K562 (cell line): ENCODE data around the gene PITPNC1. TPM values are rescaled to one million over a fixed set of nuclear protein-coding genes. Genes with fewer than 3 reads are reported as not detected.

Source experiments
- ATAC-seq: fragments of 200-7000 bp; cut with Tn5 transposase; 3 replicates; pipeline ENCODE4 v1.9.1; 2020; ENCODE audit warnings: moderate library complexity
- BruUV-seq: library from RNA; stranded (reverse); fragments of 400-500 nt; replicated peaks from 2 replicates; lab custom pipeline; 2021; lab: Mats Ljungman, UMichigan
- CTCF ChIA-PET: fragments of 300-600 bp; formaldehyde crosslinking; extraction: SDS; loops from one replicate; lab custom pipeline; 2021; ENCODE audit warnings: low intra/inter-chr PET ratio; lab: Yijun Ruan, JAX
- POLR2A ChIA-PET: fragments of 300-600, 350-650 bp; sonication (Branson Sonifier 250); formaldehyde crosslinking; extraction: SDS; loops from one replicate; lab custom pipeline; 2021; ENCODE audit warnings: antibody characterized with exemption, inconsistent platforms; lab: Yijun Ruan, JAX
- DNase-seq, 4 experiments: peaks; one replicate each; pipeline versions ENCODE4 v3.0.0 to v3.0.0-alpha.2; 2011 to 2018; ENCODE audit warnings: low spot score in 3 of 4, mixed read lengths in 3 of 4; ENCODE audit errors: extremely low read depth in 1 of 4
- FAIRE-seq: peaks from 2 replicates; lab custom pipeline; 2011; peaks lifted over from hg19 to GRCh38; lab: Jason Lieb, UNC
- H2AFZ ChIP-seq: 2 replicates; pipeline ENCODE4 v1.6.0; 2011; ENCODE audit warnings: low read depth, low read length, control low read depth, inconsistent platforms
- H3K27ac ChIP-seq: fragments of 200-600 bp; 3 replicates; pipeline ENCODE4 v1.8.0; 2011; ENCODE audit warnings: low read depth, mild to moderate bottlenecking, control low read depth, inconsistent platforms, low read length, moderate library complexity, mixed read lengths; ENCODE audit errors: extremely low read depth
- H3K27me3 ChIP-seq, 2 experiments: fragments of 300-600 bp in 1 of 2; 2 replicates in 1 of 2; 3 replicates in 1 of 2; pipeline versions ENCODE4 v1.6.0 to v1.8.0; 2011; ENCODE audit warnings: inconsistent platforms in 2 of 2, low read length in 2 of 2, mild to moderate bottlenecking in 1 of 2, mixed read lengths in 1 of 2, moderate library complexity in 1 of 2; ENCODE audit not compliant: control insufficient read depth in 2 of 2, insufficient read depth in 2 of 2
- H3K36me3 ChIP-seq: fragments of 300-600 bp; 3 replicates; pipeline ENCODE4 v1.8.0; 2011; ENCODE audit warnings: mild to moderate bottlenecking, low read length, inconsistent platforms; ENCODE audit not compliant: control insufficient read depth, insufficient read depth
- H3K4me1 ChIP-seq, 2 experiments: fragments of 200-600 bp in 1 of 2; replicated peaks in 1 of 2; 2 replicates in 1 of 2; 3 replicates in 1 of 2; pipeline versions ENCODE4 v1.5.1 to v1.8.0; 2011; ENCODE audit warnings: inconsistent platforms in 2 of 2, low read length in 2 of 2, mild to moderate bottlenecking in 1 of 2, mixed read lengths in 1 of 2, moderate library complexity in 1 of 2; ENCODE audit not compliant: control insufficient read depth in 2 of 2, insufficient read depth in 2 of 2
- H3K4me2 ChIP-seq: 2 replicates; pipeline ENCODE4 v1.6.1; 2011; ENCODE audit warnings: low read length, control low read depth, inconsistent platforms, mixed read lengths; ENCODE audit not compliant: insufficient read depth
- H3K4me3 ChIP-seq: fragments of 200-600 bp; sonication (generic), shearing (Covaris generic); 2 replicates; pipeline ENCODE4 v1.5.1; 2016; ENCODE audit warnings: control low read depth, inconsistent platforms
- H3K79me2 ChIP-seq: fragments of 200-600 bp; 3 replicates; pipeline ENCODE4 v1.8.0; 2011; ENCODE audit warnings: low read length, inconsistent platforms; ENCODE audit not compliant: control insufficient read depth, insufficient read depth
- H3K9ac ChIP-seq, 2 experiments: 2 replicates each; pipeline versions ENCODE4 v1.6.0 to v1.6.1; 2011; ENCODE audit warnings: low read depth in 2 of 2, low read length in 2 of 2, control low read depth in 1 of 2, inconsistent platforms in 1 of 2, mild to moderate bottlenecking in 1 of 2, mixed read lengths in 1 of 2; ENCODE audit not compliant: insufficient read depth in 1 of 2
- H3K9me1 ChIP-seq: one replicate; pipeline ENCODE4 v1.6.0; 2011; ENCODE audit warnings: inconsistent platforms, mild to moderate bottlenecking, low read length, moderate library complexity; ENCODE audit not compliant: control insufficient read depth, insufficient read depth
- H3K9me3 ChIP-seq: replicated peaks from 2 replicates; pipeline ENCODE4 v1.5.1; 2011; ENCODE audit warnings: low read depth, low read length, inconsistent platforms; ENCODE audit not compliant: control insufficient read depth, insufficient read depth
- H4K20me1 ChIP-seq: replicated peaks from 2 replicates; pipeline ENCODE4 v1.6.1; 2011; ENCODE audit warnings: low read length, inconsistent platforms, mixed read lengths; ENCODE audit not compliant: control insufficient read depth, insufficient read depth
- ADNP ChIP-seq: fragments of 200-800 bp; sonication (Bioruptor generic); IDR thresholded peaks from 2 replicates; pipeline ENCODE4 v1.6.1; 2016; ENCODE audit warnings: missing genetic modification characterization, missing compliant biosample characterization
- CBFB ChIP-seq: sonication (generic); formaldehyde crosslinking; IDR thresholded peaks from 2 replicates; pipeline ENCODE4 v1.4.0; 2020; ENCODE audit warnings: mild to moderate bottlenecking, missing genetic modification reagents
- CEBPB ChIP-seq: fragments of 450-650 bp; IDR thresholded peaks from 2 replicates; pipeline ENCODE4 v1.6.1; 2016; ENCODE audit warnings: missing genetic modification characterization, missing compliant biosample characterization
- DIDO1 ChIP-seq: fragments of 450-650 bp; IDR thresholded peaks from 2 replicates; pipeline ENCODE4 v1.6.1; 2016; ENCODE audit warnings: low read depth, missing biosample characterization, missing genetic modification characterization
- FOXK2 ChIP-seq, 2 experiments: fragments of 450-650 bp; IDR thresholded peaks in 1 of 2; conservative IDR thresholded peaks in 1 of 2; 2 replicates each; pipeline ENCODE4 v1.6.1; 2016; ENCODE audit warnings: low read depth in 2 of 2, mild to moderate bottlenecking in 1 of 2
- FOXP4 ChIP-seq: sonication (generic); formaldehyde crosslinking; IDR thresholded peaks from 2 replicates; pipeline ENCODE4 v1.8.0; 2022; ENCODE audit warnings: mild to moderate bottlenecking, missing genetic modification reagents, borderline replicate concordance
- PRPF4 ChIP-seq: fragments of 200-400 bp; formaldehyde crosslinking; IDR thresholded peaks from one replicate; pipeline ENCODE4 v1.6.1; 2017; ENCODE audit warnings: low read length, low read depth, mild to moderate bottlenecking; ENCODE audit not compliant: insufficient read depth, poor library complexity, severe bottlenecking
- RB1 ChIP-seq: fragments of 450-650 bp; IDR thresholded peaks from 2 replicates; pipeline ENCODE4 v1.6.1; 2017; ENCODE audit warnings: low read depth, mild to moderate bottlenecking
- RFX1 ChIP-seq: fragments of 450-650 bp; IDR thresholded peaks from 2 replicates; pipeline ENCODE4 v1.6.1; 2016; ENCODE audit warnings: mild to moderate bottlenecking, moderate library complexity
- SMC3 ChIP-seq: conservative IDR thresholded peaks from 2 replicates; pipeline ENCODE4 v1.6.1; 2011; ENCODE audit warnings: low read depth, low read length, improper control_type of control experiment; ENCODE audit not compliant: insufficient read depth
- TBP ChIP-seq: optimal IDR thresholded peaks from 2 replicates; pipeline ENCODE3; 2011; ENCODE audit warnings: low read depth, low read length, improper control_type of control experiment
- TGIF2 ChIP-seq: sonication (generic); formaldehyde crosslinking; IDR thresholded peaks from 2 replicates; pipeline ENCODE4 v1.8.1; 2022; ENCODE audit warnings: mild to moderate bottlenecking, missing genetic modification reagents, moderate library complexity
- ZBTB9 ChIP-seq: fragments of 450-650 bp; formaldehyde crosslinking; IDR thresholded peaks from 2 replicates; pipeline ENCODE4 v1.4.0; 2020; ENCODE audit warnings: mild to moderate bottlenecking, moderate library complexity
- ZNF263 ChIP-seq: sonication (generic); formaldehyde crosslinking; IDR thresholded peaks from 2 replicates; pipeline ENCODE4 v1.8.0; 2022; ENCODE audit warnings: mild to moderate bottlenecking, missing genetic modification reagents, borderline replicate concordance
- ZNF445 ChIP-seq: fragments of 250-450 bp; sonication (Bioruptor Pico); IDR thresholded peaks from 2 replicates; pipeline ENCODE4 v1.4.0; 2020; ENCODE audit warnings: low read depth, mild to moderate bottlenecking, moderate library complexity
- ZZZ3 ChIP-seq: fragments of 450-650 bp; IDR thresholded peaks from 2 replicates; pipeline ENCODE4 v1.6.1; 2016; ENCODE audit warnings: antibody characterized with exemption, mild to moderate bottlenecking, moderate library complexity
- WGBS: fragments of 100-300 bp; shearing (Covaris generic); methylation state at CpG from one replicate; pipeline ENCODE4 v1.1.6; 2016; ENCODE audit warnings: low coverage, mixed read lengths; ENCODE audit not compliant: insufficient coverage; ENCODE audit errors: missing lambda C conversion rate; 5-methylcytosine and 5-hydroxymethylcytosine counted together
- in situ Hi-C: fragments of 300-500 bp; cut with MboI; formaldehyde crosslinking; loops from 4 replicates; pipeline ENCODE4 v1.15.0; 2018; ENCODE audit warnings: inconsistent platforms, mixed read lengths
- intact Hi-C: fragments of 100-400 bp; cut with micrococcal nuclease; formaldehyde crosslinking; loops from 2 replicates; pipeline ENCODE4 v1.14.2; 2022
- polyA plus RNA-seq, 8 experiments: library from polyadenylated mRNA; depleted of rRNA in 4 of 8; stranded (reverse) in 5 of 8; unstranded in 3 of 8; fragments of >200 nt; fragmentation: Nextera tagmentation in 2 of 8; fragmentation: Illumina TruSeq in 1 of 8; extraction: Ambion mirVana in 2 of 8; extraction: Trizol in 1 of 8; gene quantifications; 2 replicates each; pipeline versions ENCODE4 v1.2.1 to v1.2.3, GENCODE V29; 2011 to 2014; ENCODE audit warnings: inconsistent platforms in 1 of 8, missing spikeins in 1 of 8
- total RNA-seq, 7 experiments: library from RNA; depleted of rRNA in 6 of 7; stranded (reverse); fragments of >200 nt in 6 of 7; fragmentation: Illumina TruSeq in 2 of 7; extraction: Trizol in 2 of 7; gene quantifications; 2 replicates each; pipeline versions ENCODE4 v1.2.1 to v1.2.3, GENCODE V29; 2011 to 2021; ENCODE audit warnings: low replicate concordance in 1 of 7
- TF ChIP-seq, protein P1 (sequence below), 3 experiments: IDR thresholded peaks in 2 of 3; conservative IDR thresholded peaks in 1 of 3; 2 replicates each; pipeline ENCODE4 v1.5.1; 2011 to 2012; ENCODE audit warnings: low read length in 3 of 3, mild to moderate bottlenecking in 3 of 3, control low read depth in 2 of 3, improper control_type of control experiment in 1 of 3, inconsistent platforms in 1 of 3, low read depth in 1 of 3, mixed read lengths in 1 of 3, moderate library complexity in 1 of 3; ENCODE audit not compliant: insufficient read depth in 2 of 3
- TF ChIP-seq, protein P2 (sequence below), 2 experiments: fragments of 450-650 bp in 1 of 2; sonication (generic) in 1 of 2; formaldehyde crosslinking; conservative IDR thresholded peaks; 2 replicates each; pipeline versions ENCODE4 v1.4.0 to v1.8.1; 2020 to 2022; ENCODE audit warnings: mild to moderate bottlenecking in 1 of 2, missing genetic modification reagents in 1 of 2

The PITPNC1 gene
- total and polyA plus RNA-seq, 9 of the 15 experiments (the other 6 are each of a cell fraction or from before 2014, with no cell fraction given), result 0.11 to 1.1 (median 0.65) TPM

DNA sequence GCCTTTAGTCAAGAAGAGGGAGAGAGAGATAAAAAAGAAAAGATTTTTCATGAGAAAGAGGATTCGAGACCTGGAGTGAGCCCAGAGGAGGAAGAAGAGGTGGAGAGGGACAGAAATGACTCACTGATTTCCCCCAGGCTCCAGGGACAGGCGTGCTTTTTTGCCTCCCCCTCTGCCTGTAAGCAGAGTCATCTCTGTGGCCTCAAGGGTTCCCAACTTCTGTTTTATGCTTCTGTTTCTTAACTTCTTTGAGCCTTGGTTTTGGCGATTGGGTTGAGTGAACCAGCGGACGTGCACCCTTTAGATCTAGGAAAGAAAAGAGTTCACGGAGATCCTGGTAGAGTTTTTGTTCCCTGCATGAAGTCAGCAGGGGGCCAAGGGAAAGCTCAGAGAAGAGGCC is 192.8 kb downstream of the PITPNC1 start:
- H3K9ac ChIP-seq, result no peak overlapping the region
- no peak for FAIRE-seq
- H3K27me3 ChIP-seq, result peaks cover 22 to 47% of the 10 kb centered on the region in 2 experiments; a peak in 4 of 5 replicates
- BruUV-seq, result no TSS peak
- H2AFZ ChIP-seq, result no peak overlapping the region
- H4K20me1 ChIP-seq, result no peaks in the 10 kb centered on the region; the same call in 1 of the 2 replicates
- no peaks in the 10 kb centered on the region for H3K79me2 ChIP-seq
- intact Hi-C loops, result no loop called here
- TF ChIP-seq, protein P1, sequence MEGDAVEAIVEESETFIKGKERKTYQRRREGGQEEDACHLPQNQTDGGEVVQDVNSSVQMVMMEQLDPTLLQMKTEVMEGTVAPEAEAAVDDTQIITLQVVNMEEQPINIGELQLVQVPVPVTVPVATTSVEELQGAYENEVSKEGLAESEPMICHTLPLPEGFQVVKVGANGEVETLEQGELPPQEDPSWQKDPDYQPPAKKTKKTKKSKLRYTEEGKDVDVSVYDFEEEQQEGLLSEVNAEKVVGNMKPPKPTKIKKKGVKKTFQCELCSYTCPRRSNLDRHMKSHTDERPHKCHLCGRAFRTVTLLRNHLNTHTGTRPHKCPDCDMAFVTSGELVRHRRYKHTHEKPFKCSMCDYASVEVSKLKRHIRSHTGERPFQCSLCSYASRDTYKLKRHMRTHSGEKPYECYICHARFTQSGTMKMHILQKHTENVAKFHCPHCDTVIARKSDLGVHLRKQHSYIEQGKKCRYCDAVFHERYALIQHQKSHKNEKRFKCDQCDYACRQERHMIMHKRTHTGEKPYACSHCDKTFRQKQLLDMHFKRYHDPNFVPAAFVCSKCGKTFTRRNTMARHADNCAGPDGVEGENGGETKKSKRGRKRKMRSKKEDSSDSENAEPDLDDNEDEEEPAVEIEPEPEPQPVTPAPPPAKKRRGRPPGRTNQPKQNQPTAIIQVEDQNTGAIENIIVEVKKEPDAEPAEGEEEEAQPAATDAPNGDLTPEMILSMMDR (IDR thresholded peaks at IDR 0.05 in 2 of 3, conservative IDR thresholded peaks at IDR 0.05 in 1 of 3; ENCODE audit: insufficient read depth in 2 of 3, low read depth in 1 of 3, low read length in 3 of 3), result no peak
- TF ChIP-seq ZZZ3, result no peak
- TF ChIP-seq CBFB (CRISPR knock-in tag), result no peak
- no peak for TF ChIP-seq ZNF263 (CRISPR knock-in tag)
- no peak for TF ChIP-seq CEBPB (tag)
- no peak for TF ChIP-seq PRPF4
- no peak for TF ChIP-seq TBP
- no peak for TF ChIP-seq FOXK2 (conservative IDR thresholded peaks at IDR 0.05 in 1 of 2, IDR thresholded peaks at IDR 0.05 in 1 of 2; ENCODE audit: low read depth in 2 of 2)
- no peak for TF ChIP-seq FOXP4 (CRISPR knock-in tag)
- TF ChIP-seq DIDO1, result no peak
- no peak for TF ChIP-seq ZNF445 (CRISPR knock-in tag)
- TF ChIP-seq, protein P2, sequence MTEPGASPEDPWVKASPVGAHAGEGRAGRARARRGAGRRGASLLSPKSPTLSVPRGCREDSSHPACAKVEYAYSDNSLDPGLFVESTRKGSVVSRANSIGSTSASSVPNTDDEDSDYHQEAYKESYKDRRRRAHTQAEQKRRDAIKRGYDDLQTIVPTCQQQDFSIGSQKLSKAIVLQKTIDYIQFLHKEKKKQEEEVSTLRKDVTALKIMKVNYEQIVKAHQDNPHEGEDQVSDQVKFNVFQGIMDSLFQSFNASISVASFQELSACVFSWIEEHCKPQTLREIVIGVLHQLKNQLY (CRISPR knock-in tag; conservative IDR thresholded peaks at IDR 0.05), result no peak
- no peak for TF ChIP-seq RB1
- TF ChIP-seq SMC3, result no peak
- TF ChIP-seq RFX1, result no peak
- no peak for TF ChIP-seq ADNP
- TF ChIP-seq TGIF2 (CRISPR knock-in tag), result no peak
- no peak for TF ChIP-seq ZBTB9 (CRISPR knock-in tag)
- TF ChIP-seq, all 486 proteins: peak for 0
- H3K36me3 ChIP-seq, result no peaks in the 10 kb centered on the region
- H3K4me2 ChIP-seq, result no peak overlapping the region
- 0% methylated on average over 5 of the region's 6 CpGs for WGBS
- no peaks in the 10 kb centered on the region for H3K9me3 ChIP-seq
- ATAC-seq, result no peak
- no peak for DNase-seq
- POLR2A ChIA-PET, result interaction anchor here (0.7 kb wide), 2 partner anchors 16 to 90 kb away, joined by 4 read pairs; no protein-coding TSS in a partner anchor
- in situ Hi-C loops, result no loop called here
- CTCF ChIA-PET, result no interaction called here
- H3K9me1 ChIP-seq, result no peaks in the 10 kb centered on the region
- H3K4me1 ChIP-seq, result no peaks in the 10 kb centered on the region
- no peak overlapping the region for H3K27ac ChIP-seq
- no peak overlapping the region for H3K4me3 ChIP-seq
